Stimulated activated CD8-positive, alpha-beta memory T cell treated with anti-CD3 and anti-CD28 coated beads, Interleukin-2, amount 100 ng/mL, for 48 hours (primary cell): ENCODE results near the gene USP35.
"Not testable (repeated sequence)": the region's sequence is repeated elsewhere in the genome, so short reads cannot be mapped to it uniquely, and the experiment has no call there.

ENCODE experiments used
- DNase-seq, 2 donors: peaks; one replicate each; pipeline ENCODE4 v3.0.0-alpha.2; 2020; ENCODE audit warnings: low read depth in 2 of 2

USP35 gene

DNA sequence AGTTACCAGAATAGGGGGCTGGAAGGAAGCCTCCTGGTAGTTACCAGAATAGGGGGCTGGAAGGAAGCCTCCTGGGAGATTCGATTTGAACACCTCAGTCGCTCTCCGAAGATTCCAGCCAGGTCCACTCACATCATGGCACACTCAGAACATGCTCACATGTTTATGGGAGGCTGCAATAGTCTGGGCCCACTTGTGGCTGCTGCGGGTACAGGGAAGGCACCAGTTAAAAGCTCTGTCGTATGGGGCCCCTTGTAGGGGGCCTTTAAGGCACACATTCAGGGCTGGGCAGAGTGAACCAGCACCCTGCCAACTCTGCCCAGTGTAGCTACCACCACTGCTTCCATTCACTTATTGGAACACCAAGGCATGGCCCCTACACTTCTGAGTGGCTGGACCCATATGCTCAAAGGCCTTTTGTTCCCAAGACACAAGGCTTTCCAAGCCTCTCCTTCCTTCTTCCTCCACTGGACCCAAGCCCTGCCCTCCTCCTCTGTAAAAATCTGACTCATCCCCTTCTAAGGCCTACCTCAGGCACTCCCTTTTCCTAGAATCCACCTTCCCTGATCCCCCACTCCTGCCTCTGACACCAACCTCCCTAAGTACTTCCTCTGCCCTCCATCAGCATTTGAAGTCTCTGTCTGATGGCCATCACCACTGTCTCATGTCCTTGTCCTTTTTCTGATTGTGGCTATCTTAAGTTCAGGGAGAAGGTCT, 28.0 kb downstream of the USP35 start:
- no peak for DNase-seq

GRCh38 chr11:78217650-78218541, 29.2 kb downstream of the USP35 start:
- DNase-seq: no peak

DNA sequence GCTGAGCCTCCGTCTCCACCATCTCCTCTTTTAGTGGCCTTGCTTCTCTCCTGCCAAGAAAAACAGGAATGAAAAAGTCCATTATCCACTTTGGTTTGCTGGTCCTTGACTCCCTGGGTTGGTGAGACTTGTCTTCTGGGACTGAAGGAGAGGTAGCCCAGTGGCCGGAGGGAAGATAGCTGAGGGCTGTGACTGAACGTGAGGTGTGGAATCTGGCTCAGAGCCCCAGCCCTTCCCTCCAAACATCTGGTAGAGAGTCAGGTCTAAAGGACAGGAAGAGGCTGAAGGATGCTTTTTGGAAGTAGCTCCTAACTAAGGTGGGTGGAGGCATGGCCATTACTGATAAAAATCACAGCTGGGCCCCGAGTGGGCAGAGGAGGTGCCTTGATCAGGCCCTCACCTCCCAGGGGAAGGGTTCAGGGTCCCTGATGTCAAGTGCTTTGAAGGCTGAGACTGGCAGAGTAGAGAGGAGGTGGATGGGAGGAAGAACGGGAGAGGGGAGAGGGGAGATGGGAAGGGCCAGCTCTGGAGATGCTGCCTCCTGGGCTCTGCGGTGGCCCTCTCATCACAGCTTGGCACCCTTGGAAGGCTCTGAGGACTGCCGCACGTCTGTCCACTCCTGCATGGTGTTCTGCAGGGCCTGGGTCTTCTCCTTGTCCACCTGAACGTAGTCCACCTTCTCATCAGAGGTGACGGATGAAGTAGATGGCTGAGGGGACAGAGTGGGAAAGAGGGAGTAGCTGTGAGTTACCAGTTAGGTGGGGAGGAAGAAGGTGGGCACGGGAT, 30.2 kb downstream of the USP35 start:
- no peak for DNase-seq

GRCh38 chr11:78219493-78220217, 30.9 kb downstream of the USP35 start:
- DNase-seq: no peak

GRCh38 chr11:78220218-78221157, 31.8 kb downstream of the USP35 start:
- DNase-seq: no peak

GRCh38 chr11:78221396-78222315, 32.9 kb downstream of the USP35 start:
- no peak for DNase-seq

- DNase-seq: not testable (repeated sequence)
Observed at GRCh38 chr11:78222726-78223125, 34.0 kb downstream of the USP35 start.

DNA sequence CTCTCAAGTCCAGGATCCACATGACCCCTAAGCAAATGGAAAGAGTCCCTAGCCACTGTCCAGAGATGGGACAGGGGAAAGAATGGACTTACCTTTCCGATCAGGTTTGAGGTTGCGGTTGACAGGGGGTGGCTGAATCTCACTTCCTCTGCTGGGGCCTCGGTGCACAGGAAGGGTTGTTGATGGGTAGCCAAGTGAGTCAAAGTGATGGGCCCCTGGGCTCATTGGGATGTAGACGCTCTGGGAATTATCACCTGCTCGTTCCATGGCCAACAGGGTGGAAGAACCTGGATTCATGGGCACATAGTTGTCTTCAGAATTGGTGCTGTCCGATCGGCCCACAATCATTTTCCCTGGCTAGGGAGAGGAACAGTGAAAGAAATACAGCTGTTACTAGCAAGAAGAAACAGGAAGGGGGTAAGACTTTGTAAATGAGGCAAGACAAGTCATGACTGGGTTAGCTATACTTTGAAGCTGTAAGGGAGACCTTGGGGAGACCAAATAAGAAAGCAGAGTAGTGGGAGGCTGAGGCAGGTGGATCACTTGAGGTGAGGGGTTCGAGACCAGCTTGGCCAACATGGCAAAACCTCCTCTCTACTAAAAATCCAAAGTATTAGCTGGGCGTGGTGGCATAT, 34.7 kb downstream of the USP35 start:
- DNase-seq: no peak

DNA sequence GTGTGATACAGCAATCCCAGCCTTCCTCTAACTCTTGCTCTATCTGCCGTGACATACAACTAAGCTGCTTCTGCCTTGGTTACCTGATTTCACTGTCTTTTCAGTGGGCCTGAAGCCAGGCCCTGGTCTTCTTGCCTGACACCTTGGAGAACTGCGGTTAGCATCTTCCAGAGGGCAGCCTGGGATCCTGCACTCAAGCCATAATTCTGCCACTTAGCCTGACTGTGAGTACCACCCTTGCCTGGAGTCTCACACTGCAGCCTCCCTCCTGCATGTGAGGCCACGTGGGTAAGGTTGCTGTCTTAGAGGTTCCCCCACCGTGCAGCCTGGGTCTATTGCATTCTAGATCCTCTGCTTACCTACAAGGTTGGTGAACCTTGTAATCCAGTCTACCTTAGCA, 35.8 kb downstream of the USP35 start:
- DNase-seq: no peak

DNA sequence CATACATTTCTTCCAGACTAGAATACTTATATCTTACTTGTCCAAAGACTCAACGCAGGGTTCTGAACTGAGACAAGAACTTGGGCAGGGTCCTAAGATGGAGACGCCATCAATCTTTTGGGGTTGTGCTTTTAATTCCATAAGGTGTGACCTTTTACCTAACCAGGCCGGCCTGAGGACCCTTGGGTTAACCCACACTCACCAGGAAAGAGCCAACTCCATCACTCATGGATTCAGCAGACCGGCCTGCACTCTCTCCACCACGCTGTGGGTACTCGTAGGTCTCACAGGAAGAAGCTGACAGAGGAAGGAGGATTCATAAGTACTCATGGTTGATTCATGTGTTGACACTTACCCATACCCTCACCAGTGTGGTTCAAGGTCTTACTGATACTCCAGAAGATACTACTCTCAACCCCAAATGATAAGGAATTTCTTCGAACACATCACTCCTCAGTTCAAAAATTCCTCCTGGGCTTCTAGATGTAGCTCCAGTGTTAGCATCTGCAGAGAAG, 36.2 kb downstream of the USP35 start:
- no peak for DNase-seq

DNA sequence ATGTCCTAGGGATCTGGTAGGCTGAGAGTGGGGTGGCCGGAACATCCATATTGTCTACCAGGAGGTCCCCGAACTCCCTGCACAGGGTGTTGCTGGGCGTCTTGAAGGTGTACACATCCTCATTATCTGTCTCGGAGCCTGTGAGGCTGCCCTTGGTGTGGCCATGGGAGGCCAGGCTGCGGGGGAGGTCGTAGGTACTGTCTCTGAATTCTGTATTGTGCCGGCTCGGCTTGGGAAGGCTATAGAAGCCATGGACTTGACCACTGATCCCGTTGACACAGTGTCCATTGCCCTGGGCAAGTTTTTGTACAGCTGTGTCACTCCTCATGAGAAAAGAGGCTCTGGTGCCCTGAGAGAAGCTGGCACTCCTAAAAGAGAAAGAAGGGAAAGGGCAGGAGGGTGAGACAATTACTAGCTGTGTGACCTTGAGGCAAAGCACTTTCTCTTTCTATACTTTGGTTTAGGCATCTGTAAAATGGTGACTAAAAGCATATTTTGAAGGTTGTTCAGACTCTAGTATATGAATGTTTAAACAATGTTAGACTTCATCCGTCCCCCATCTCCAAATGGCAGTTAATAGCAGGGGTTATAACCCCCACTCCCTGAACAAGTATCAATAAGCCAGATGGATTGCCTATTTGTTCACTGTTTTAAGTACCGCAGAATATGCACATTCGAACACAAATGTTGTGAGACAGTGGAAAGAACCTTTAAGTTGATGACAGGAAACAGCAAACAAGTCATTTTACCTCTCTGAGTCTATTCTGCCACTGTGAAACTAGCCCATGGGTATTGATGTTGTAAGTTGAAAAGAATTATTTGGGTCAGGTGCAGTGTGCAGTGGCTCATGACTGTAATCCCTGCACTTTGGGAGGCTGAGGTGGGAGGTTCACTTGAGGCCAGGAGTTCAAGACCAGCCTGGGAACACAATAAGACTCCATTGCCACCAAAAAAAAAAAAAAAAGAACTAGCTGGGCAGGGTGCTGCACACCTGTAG, 38.3 kb downstream of the USP35 start:
- DNase-seq: no peak

- DNase-seq: no peak
Observed at GRCh38 chr11:78227921-78228320, 39.2 kb downstream of the USP35 start.

DNA sequence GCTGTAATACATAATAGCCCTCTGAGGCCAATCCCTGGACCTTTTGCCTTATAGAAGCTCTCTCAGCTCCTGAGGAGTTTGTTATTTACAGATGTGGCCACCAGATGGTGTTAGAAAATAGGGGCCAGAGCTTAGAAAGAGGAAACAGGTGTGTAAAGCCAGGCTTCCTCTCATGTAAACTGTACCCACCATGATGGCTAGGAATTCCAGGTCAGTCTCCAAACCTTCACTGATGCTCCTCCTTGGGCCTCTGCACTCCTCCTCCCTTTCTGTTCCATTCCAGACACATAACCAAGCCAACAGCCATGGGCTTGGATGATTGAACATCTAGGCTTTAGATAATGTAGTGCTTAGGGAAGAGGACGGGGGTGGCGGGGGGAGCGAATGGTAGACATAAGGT, 39.7 kb downstream of the USP35 start:
- DNase-seq: no peak

DNA sequence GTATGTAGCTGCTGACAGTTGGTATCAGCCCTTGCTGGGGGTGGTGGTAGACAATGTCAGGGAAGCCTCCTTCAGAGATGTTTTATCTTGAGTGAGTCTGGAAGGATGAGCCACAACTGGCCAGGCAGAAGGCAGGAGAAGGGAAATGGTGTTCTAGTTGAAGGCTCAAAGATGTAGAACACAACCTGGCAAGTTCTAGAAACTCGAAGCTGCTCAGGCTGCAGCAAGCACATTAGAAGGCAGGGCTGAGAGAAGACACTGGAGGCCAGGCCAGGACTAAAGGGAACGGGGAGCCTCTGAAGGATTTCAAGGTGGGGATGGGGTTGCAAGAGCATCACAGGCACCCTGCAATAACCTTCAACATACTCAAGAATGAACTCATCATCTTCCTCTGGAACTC, 40.4 kb downstream of the USP35 start:
- DNase-seq: no peak

DNA sequence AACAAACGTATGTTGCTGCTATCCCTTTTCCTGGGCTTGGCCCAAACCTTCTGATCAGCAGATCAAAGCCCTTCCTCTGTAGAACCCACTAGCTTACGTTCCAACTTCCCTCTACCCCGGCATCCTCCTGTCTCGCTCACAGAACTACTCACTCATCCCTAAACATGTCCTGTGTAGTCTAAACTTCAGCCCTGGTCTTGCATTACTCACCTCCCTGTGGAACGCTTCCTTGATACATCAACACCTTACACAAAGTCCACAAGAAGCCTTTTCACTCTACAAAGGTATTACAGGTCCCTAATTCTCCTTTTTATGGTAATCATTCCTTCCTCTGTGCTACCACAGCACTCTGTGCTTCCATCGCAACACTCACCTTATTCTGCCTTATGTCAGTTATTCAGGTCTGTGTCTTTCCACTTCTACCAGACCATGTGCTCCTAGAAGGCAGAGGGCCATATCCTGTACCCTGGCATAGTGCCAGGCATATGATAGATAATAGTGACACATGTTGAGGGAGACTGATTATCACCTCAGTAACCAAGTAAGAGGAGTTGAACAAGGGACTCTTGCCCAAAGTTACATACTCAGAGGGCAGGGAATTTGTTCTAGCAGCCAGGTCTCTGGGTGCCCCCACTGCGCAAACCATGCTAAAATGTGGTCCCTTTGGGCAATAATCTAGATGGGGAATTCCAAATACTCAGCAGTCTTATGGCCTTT, 41.6 kb downstream of the USP35 start:
- no peak for DNase-seq

DNA sequence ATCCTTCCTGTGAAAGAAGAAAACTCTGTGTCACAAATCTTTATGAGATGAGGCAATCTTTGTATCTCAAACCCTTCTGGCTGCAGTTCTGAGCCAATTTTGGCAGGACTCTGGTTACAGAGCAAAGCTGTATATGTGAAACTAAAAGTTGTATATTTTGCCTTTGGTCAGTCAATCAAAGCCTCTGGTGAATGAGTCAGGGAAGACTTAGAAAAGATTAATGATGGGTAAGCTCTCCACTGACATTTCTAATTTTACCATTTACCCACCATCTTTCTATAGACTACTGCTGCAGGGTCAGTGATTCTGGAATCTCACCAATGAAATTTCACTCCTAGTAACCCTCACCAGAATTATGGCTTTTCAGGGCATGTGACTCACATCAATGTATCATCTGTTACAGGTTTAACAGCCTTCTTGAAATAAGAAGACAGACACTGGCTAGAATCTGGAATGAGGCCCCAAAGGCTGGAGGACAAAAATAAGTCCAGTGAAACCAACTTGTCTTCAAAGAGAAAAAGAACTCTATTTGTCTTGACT, 43.3 kb downstream of the USP35 start:
- no peak for DNase-seq
